GM19324 (cell line): ENCODE measurements around the gene MAN2C1.
"Not testable (repeated sequence)": the region's sequence is repeated elsewhere in the genome, so short reads cannot be mapped to it uniquely, and the experiment has no call there.

ENCODE experiments used
- ATAC-seq: cut with Tn5 transposase; IDR thresholded peaks from one replicate; pipeline ENCODE4 v1.9.1; 2021; ENCODE audit warnings: mild to moderate bottlenecking, moderate library complexity; ENCODE audit not compliant: unreplicated experiment, low FRiP score

Gene MAN2C1

DNA sequence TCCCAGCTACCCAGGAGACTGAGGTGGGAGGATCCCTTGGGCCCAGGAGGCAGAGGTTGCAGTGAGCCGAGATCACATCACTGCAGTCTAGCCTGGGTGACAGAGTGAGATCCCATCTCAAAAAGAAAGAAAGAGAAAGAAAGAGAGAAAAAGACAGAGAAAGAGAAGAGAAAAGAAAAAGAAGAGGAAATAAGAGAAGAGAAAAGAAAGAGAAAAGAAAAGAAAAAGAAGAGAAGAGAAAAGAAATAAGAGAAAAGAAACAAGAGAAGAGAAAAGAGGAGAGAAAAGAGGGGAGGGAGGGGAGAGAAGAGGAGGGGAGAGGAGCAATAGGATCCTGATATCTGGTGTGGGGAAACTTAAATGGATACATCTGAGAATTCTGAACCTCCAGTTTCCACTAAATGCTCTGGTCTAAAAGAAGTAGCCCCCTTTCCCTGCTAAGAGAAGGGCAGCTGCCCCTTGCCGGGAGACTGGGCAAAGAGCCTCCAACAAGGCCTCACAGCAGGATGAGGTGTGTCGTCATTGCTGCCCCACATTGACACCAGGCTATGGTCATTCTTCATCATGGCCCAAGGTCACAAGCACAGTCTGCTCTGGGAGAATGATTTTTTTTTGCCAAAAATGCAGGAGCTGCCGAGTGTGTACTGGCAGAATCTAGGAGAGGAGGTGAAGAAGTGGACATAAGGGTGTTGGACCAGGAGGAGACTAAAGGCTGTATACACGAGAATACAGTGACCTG is 53.7 kb downstream of the MAN2C1 start:
- ATAC-seq: no peak

DNA sequence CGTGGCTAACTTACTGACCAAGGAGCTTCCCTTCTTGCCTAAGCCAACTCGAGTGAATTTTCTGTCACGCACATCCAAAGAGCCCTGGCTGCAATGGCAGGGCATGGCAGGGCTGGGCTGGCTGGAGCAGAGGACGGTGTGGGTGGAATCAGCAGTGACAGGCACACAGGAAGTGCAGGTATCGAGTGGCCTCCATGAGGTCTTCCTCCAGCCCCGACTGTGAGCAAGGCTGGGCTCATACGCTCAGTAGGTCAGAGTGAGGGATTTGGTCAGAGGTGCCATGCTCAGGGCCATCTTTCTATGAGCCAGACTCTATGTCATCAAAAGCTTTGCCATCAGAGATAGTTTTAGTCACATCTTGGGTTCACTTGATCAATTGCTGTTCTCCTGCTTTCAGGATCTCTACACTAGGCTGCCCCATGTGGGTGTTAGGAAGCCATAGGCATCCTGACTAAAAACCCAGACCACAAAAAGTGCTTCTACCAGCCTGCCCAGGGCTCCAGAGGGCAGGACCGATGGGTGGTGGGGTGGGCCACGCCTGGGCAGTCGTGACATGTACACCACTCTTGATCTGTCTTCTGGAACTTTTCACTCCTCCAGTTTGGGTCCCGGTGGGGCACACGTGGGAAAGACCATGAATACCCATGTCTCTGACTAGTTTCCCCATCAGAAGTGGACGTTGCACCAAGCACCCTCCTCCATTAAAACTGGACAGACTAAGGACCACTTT is 55.1 kb downstream of the MAN2C1 start:
- ATAC-seq: no peak

DNA sequence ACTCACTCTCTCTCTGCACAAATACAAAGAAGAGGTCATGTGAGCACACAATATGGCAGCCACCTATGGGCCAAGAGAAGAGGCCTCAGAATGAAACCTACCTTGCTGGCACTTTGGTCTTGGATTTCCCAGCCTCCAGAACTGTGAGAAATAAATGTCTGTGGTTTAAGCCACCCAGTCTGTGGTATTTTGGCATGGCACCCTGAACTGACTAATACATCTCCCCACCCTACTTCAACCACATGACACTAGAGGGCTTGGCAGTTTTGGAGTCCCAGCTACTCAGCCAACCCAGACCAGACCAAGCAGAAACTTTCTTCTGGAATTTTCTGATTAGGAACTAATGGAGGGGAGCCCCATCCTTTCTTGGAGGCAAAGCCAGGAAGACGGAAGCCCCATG is 55.9 kb downstream of the MAN2C1 start:
- ATAC-seq: not testable (repeated sequence)

DNA sequence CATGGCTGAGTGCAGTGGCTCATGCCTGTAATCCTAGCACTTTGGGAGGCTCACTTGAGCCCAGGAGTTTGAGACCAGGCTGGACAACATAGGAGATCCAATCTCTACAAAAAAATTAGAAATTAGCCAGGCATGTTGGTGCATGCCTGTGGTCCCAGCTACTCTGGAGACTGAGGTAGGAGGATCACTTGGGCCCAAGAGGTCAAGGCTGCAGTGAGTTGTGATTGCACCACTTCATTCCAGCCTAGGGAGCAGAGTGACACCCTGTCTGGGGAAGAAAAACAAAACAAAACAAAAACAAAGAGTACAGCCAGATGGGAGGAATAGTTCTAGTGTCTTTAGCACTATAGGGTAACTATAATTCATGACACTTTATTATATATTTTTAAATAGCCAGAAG is 58.7 kb downstream of the MAN2C1 start:
- no peak for ATAC-seq

DNA sequence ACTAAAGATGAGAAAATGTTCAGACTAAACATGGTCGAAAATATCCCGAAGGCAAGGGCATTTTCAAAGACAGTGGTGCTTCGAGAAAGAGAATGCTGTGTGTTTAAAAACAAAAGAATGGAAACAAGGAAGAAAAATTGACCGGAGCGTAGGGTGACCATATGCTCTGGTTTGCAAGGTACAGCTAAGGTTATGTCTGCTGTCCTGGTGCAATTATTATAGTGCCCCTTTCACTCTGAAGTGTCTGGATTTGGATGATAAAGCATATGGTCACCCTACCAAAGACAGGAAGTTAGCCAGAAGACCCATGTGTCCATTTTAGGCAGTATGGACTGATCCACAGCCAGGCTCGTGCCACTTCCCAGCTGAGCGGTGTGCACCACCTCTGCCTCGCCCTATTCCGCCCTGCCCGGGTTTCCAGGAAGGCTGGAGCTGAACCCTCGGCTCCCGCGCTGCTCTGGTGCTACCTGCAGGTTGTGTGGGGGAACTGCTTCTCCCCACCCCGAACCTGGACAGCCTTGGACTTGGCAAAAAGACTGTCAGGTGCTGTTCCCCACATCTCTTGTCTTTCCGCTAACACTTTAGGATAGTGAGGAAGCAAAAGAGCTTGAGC is 60.5 kb downstream of the MAN2C1 start:
- ATAC-seq: no peak

DNA sequence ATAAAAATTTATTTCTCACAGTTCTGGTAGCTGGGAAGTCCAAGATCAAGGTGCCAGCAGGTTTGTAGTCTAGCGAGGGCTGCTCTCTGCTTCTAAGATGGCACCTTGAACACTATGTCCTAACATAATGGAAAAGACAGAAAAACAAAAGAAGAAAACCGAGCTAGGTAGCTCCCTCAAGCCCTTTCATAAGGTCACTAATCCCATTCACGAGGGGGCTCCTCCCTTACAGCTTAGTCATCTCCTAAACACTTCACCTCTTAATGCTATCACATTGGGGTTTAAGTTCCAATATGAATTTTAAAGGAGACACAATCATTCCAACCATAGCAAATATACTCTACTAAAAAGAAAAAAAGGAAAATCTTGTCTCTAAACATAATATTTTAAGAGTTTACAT is 62.2 kb downstream of the MAN2C1 start:
- ATAC-seq: no peak
